GM19043 (cell line): ENCODE measurements around the gene ZNF692.

Experiments used
- ATAC-seq: cut with Tn5 transposase; IDR thresholded peaks from one replicate; pipeline ENCODE4 v1.9.1; 2021; ENCODE audit warnings: low read depth; ENCODE audit not compliant: unreplicated experiment

ZNF692 gene

GRCh38 chr1:248825909-248826760 lies 32.8 kb downstream of the ZNF692 start, which contains the start of gene SH3BP5L:
SH3BP5L (minus strand) TSS chr1:248825915; CDS start chr1:248824935, 980 bp downstream.
- ATAC-seq = peak; percentile 92

GRCh38 chr1:248825573-248825908 lies 33.3 kb downstream of the ZNF692 start:
- ATAC-seq = peak; percentile 1

- no peak for ATAC-seq
These were observed 33.7 kb downstream of the ZNF692 start for GRCh38 chr1:248825136-248825535.

GRCh38 chr1:248824701-248825100 lies 34.2 kb downstream of the ZNF692 start:
- ATAC-seq = no peak

- ATAC-seq = no peak
These were observed 34.6 kb downstream of the ZNF692 start for GRCh38 chr1:248824301-248824700.

GRCh38 chr1:248823517-248824001 lies 35.3 kb downstream of the ZNF692 start:
- ATAC-seq = no peak

- ATAC-seq = no peak
These were observed 36.5 kb downstream of the ZNF692 start for GRCh38 chr1:248822148-248823032.

- ATAC-seq = no peak
These were observed 37.2 kb downstream of the ZNF692 start for GRCh38 chr1:248821641-248822040.

- no peak for ATAC-seq
These were observed 37.8 kb downstream of the ZNF692 start for GRCh38 chr1:248821101-248821500.

- ATAC-seq = no peak
These were observed 38.8 kb downstream of the ZNF692 start for GRCh38 chr1:248820041-248820585.

GRCh38 chr1:248818505-248819374 lies 40.1 kb downstream of the ZNF692 start:
- no peak for ATAC-seq

- no peak for ATAC-seq
These were observed 41.8 kb downstream of the ZNF692 start for GRCh38 chr1:248817065-248817464.

- no peak for ATAC-seq
These were observed 42.6 kb downstream of the ZNF692 start for GRCh38 chr1:248816042-248816851.

- ATAC-seq = no peak
These were observed 43.4 kb downstream of the ZNF692 start for GRCh38 chr1:248815407-248816034.

GRCh38 chr1:248814351-248814750 lies 44.5 kb downstream of the ZNF692 start:
- no peak for ATAC-seq

- no peak for ATAC-seq
These were observed 45.3 kb downstream of the ZNF692 start for GRCh38 chr1:248813546-248813945.

GRCh38 chr1:248812736-248813425 lies 46.0 kb downstream of the ZNF692 start:
- ATAC-seq = no peak
